ENCODE measurements around the gene ASF1B. TPM values are rescaled to one million over a fixed set of nuclear protein-coding genes. Genes with fewer than 3 reads are reported as not detected.

Gene ASF1B
- polyA plus RNA-seq, 4 donors = 3.1 to 26.2 (median 10.3) TPM

DNA sequence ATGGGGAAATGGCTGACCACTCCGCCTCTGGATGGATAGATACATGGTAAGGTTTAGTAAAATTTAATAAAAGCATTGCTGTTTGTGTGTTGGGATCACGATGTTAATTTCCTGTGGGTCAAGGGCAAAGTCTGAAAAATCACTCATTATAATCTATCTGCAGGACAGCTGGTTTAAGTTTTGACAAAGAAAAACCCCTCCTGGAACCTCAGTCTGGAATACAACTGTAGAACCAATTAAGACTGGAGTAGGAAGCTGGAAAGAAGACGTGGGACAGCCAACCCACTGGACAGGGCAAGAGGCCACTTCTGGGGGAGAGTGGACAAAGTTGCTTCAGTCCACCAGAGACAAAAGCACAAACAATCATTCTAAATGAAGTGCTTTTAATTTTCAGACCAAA, 17.2 kb downstream of the ASF1B start:
- no peak for FAIRE-seq
- DNase-seq = no peak
- Histone ChIP-seq H3K27me3 (ENCODE audit: control insufficient read depth in 3 of 3, insufficient read depth in 3 of 3, low read length in 3 of 3) (no peaks in the 10 kb centered on the region), H3K36me3 (ENCODE audit: control insufficient read depth in 3 of 3, insufficient read depth in 2 of 3, low read depth in 1 of 3, low read length in 3 of 3) (peaks cover 0 to 14% (median 0%) of the 10 kb centered on the region in 3 donors), H3K27ac (ENCODE audit: low read depth in 1 of 3, low read length in 2 of 3) (peak overlapping the region; percentile 98 to 99 (median 98)), H3K4me1 (ENCODE audit: control insufficient read depth in 3 of 3, insufficient read depth in 2 of 3, low read depth in 1 of 3, low read length in 2 of 3) (peaks cover 2 to 27% (median 13%) of the 10 kb centered on the region in 3 donors), H3K4me3 (ENCODE audit: low read depth in 1 of 3, low read length in 3 of 3) (peak overlapping the region in 1 of 3 donors; percentile 56), H3K9me3 (ENCODE audit: control insufficient read depth in 2 of 2, insufficient read depth in 1 of 2, low read depth in 1 of 2, low read length in 1 of 2) (no peaks in the 10 kb centered on the region)
- WGBS, 3 donors = 26 to 47% (median 40%) methylated on average over 3 of the region's 3 CpGs

DNA sequence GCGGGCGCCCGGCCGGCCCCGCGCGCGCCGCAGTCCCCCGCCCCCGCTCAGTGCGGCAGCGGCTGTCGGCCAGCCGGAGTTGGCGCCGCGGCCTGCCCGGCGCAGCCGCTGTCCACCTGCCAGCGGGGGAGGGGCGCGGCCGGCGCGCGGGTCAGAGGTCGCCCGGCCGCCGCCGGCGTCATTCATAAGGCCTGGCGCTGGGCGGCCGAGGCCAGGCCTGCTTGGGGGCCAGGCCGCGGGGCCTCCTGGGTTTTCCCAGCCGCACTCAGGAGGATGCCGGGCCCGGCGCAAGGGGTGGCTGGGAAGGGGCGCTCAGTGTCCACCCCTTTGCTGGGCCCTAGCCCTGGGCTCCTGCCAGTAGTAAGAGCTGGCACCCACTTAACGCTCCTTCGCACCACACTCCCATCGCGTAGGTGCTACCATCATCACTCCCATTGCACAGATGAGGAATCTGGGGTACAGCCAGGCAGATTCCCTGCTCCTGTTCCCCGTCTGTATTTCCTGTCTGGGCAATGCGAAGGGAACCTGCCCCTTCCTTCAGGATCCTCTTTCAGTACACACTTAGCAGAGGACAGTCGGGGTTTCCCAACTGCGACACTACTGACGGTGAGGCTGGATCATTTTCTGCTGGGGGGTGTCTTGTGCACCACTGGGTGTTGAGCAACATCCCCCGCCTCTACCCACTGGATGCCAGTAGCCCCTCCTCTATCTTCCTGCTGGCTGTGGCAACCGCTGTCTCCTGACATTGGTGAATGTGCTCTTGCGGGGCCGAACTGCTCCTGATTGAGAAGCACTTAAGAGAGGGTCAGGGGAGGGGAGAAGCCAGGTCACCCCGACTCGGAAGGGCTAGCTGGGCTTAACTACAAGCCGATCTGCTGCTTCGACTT, 18.0 kb downstream of the ASF1B start:
- H3K36me3 ChIP-seq (ENCODE audit: control insufficient read depth in 3 of 3, insufficient read depth in 2 of 3, low read depth in 1 of 3, low read length in 3 of 3) = peaks cover 0 to 11% (median 0%) of the 10 kb centered on the region in 3 donors
- 2 to 12% (median 3%) methylated on average over 24 to 61 of the region's 61 CpGs for WGBS, 3 donors
- no peaks in the 10 kb centered on the region for H3K9me3 ChIP-seq (ENCODE audit: control insufficient read depth in 2 of 2, insufficient read depth in 1 of 2, low read depth in 1 of 2, low read length in 1 of 2)
- no peak for FAIRE-seq
- DNase-seq = peak; percentile 51 to 72
- peak overlapping the region; percentile 39 to 57 (median 56) for H3K4me3 ChIP-seq (ENCODE audit: low read depth in 1 of 3, low read length in 3 of 3)
- peaks cover 2 to 30% (median 14%) of the 10 kb centered on the region in 3 donors for H3K4me1 ChIP-seq (ENCODE audit: control insufficient read depth in 3 of 3, insufficient read depth in 2 of 3, low read depth in 1 of 3, low read length in 2 of 3)
- H3K27me3 ChIP-seq (ENCODE audit: control insufficient read depth in 3 of 3, insufficient read depth in 3 of 3, low read length in 3 of 3) = no peaks in the 10 kb centered on the region
- peak overlapping the region; percentile 98 to 99 (median 98) for H3K27ac ChIP-seq (ENCODE audit: low read depth in 1 of 3, low read length in 2 of 3)

DNA sequence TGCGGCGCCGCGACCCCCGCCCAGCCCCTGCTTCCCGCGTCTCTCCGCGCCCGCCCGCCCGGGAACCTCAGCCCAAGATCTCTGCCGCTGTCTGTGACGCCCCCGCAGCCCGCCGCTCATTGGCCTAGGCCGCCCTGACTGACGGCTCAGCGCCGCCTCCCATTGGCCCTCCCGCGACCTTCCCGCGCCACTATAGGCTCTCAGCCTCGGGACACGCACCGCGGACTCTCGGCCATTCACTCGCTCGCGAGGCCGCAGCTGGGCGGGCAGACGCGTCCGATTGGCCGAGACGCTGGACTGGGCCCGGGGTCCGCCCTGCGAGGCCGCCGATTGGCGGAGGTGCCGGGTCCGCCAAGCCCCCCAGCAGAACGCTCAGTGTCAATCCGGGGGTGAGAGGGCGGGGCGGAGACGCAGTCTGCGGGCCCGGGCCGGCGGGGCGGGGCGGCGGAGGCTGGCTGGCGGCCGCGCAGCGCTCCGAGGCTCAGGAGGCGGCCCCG, 18.7 kb downstream of the ASF1B start, which contains the start of gene PRKACA:
PRKACA (minus strand) TSS at position 95 of the 497 bp plus-strand sequence. CDS start 215 bp downstream, outside the sequence.
- DNase-seq (peak; percentile 99), FAIRE-seq (no peak)
- Histone ChIP-seq H3K36me3 (ENCODE audit: control insufficient read depth in 3 of 3, insufficient read depth in 2 of 3, low read depth in 1 of 3, low read length in 3 of 3) (peaks cover 0 to 16% (median 0%) of the 10 kb centered on the region in 3 donors), H3K4me3 (ENCODE audit: low read depth in 1 of 3, low read length in 3 of 3) (peak within 1 kb of the TSS; percentile 87 to 93 (median 92)), H3K27ac (ENCODE audit: low read depth in 1 of 3, low read length in 2 of 3) (peak within 1 kb of the TSS; percentile 98 to 99 (median 98)), H3K4me1 (ENCODE audit: control insufficient read depth in 3 of 3, insufficient read depth in 2 of 3, low read depth in 1 of 3, low read length in 2 of 3) (peaks cover 2 to 36% (median 19%) of the 10 kb centered on the region in 3 donors), H3K27me3 (ENCODE audit: control insufficient read depth in 3 of 3, insufficient read depth in 3 of 3, low read length in 3 of 3) (no peaks in the 10 kb centered on the region), H3K9me3 (ENCODE audit: control insufficient read depth in 2 of 2, insufficient read depth in 1 of 2, low read depth in 1 of 2, low read length in 1 of 2) (no peaks in the 10 kb centered on the region)
- WGBS, 3 donors = 0% methylated on average over 34 to 67 of the region's 67 CpGs

DNA sequence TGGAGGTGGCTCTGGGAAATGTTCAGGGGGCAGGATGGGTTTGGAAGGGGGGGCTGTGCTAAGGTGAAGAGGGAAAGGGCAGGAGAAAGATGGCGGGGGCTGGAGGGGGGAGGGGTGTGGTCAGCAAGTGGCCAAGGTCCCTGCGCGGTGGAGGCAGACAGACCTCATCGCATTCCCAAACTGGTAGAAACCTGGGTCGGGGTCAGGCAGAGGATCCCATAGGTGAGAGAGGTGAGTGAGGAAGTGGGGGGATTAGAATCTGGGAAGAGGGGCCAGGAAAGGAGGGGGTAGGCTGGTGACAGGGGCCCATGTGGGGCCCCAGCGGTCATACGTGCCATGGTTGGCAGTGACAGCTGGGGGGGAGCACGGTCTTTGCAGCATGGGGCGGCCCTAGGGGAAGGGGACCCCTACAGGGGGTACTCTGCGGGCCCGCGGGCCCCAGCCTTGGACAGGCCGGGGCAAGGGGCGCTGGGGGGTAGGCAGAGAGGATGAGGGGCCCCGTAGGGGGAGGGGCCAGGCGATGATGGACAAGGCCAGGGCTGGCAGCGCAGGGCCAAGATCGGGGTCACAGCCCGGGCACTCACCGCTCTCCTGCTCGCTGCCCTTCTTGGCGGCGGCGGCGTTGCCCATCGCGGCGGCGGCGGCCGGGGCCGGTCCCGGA, 19.3 kb downstream of the ASF1B start:
- peak overlapping the region in 2 of 3 donors; percentile 46 to 51 for H3K27ac ChIP-seq (ENCODE audit: low read depth in 1 of 3, low read length in 2 of 3)
- DNase-seq = peak in 1 of 2 donors; percentile 61
- H3K27me3 ChIP-seq (ENCODE audit: control insufficient read depth in 3 of 3, insufficient read depth in 3 of 3, low read length in 3 of 3) = no peaks in the 10 kb centered on the region
- WGBS, 3 donors = 0 to 1% (median 1%) methylated on average over 17 to 33 of the region's 33 CpGs
- FAIRE-seq = no peak
- peak overlapping the region; percentile 87 to 93 (median 92) for H3K4me3 ChIP-seq (ENCODE audit: low read depth in 1 of 3, low read length in 3 of 3)
- H3K9me3 ChIP-seq (ENCODE audit: control insufficient read depth in 2 of 2, insufficient read depth in 1 of 2, low read depth in 1 of 2, low read length in 1 of 2) = no peaks in the 10 kb centered on the region
- peaks cover 2 to 39% (median 19%) of the 10 kb centered on the region in 3 donors for H3K4me1 ChIP-seq (ENCODE audit: control insufficient read depth in 3 of 3, insufficient read depth in 2 of 3, low read depth in 1 of 3, low read length in 2 of 3)
- H3K36me3 ChIP-seq (ENCODE audit: control insufficient read depth in 3 of 3, insufficient read depth in 2 of 3, low read depth in 1 of 3, low read length in 3 of 3) = peaks cover 0 to 21% (median 0%) of the 10 kb centered on the region in 3 donors

DNA sequence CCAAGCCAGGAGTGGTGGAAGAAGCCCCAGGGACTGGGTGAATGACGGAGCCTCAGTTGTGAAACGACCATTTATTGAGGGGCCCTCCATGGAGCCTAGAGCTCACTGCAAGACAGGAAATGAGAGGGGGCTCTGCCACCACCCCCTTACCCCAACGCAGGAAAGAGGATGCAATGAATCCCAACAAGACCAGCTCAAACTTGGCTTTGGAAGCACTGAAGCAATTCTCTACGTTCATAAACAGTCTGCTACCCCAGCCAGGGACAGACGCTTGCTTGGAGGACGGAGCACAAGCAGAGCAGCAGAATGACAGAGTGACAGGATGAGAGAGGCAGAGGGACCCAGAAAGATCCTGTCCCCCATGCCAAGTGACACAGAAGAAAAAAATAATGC, 19.9 kb downstream of the ASF1B start:
- H3K27ac ChIP-seq (ENCODE audit: low read depth in 1 of 3, low read length in 2 of 3) = peak overlapping the region in 1 of 3 donors; percentile 36
- H3K36me3 ChIP-seq (ENCODE audit: control insufficient read depth in 3 of 3, insufficient read depth in 2 of 3, low read depth in 1 of 3, low read length in 3 of 3) = peaks cover 0 to 26% (median 0%) of the 10 kb centered on the region in 3 donors
- FAIRE-seq (no peak), DNase-seq (no peak)
- H3K4me3 ChIP-seq (ENCODE audit: low read depth in 1 of 3, low read length in 3 of 3) = peak overlapping the region; percentile 87 to 93 (median 92)
- no peaks in the 10 kb centered on the region for H3K27me3 ChIP-seq (ENCODE audit: control insufficient read depth in 3 of 3, insufficient read depth in 3 of 3, low read length in 3 of 3)
- peaks cover 2 to 39% (median 20%) of the 10 kb centered on the region in 3 donors for H3K4me1 ChIP-seq (ENCODE audit: control insufficient read depth in 3 of 3, insufficient read depth in 2 of 3, low read depth in 1 of 3, low read length in 2 of 3)
- WGBS, 3 donors = 16 to 18% (median 16%) methylated on average over 6 of the region's 6 CpGs
- H3K9me3 ChIP-seq (ENCODE audit: control insufficient read depth in 2 of 2, insufficient read depth in 1 of 2, low read depth in 1 of 2, low read length in 1 of 2) = no peaks in the 10 kb centered on the region

DNA sequence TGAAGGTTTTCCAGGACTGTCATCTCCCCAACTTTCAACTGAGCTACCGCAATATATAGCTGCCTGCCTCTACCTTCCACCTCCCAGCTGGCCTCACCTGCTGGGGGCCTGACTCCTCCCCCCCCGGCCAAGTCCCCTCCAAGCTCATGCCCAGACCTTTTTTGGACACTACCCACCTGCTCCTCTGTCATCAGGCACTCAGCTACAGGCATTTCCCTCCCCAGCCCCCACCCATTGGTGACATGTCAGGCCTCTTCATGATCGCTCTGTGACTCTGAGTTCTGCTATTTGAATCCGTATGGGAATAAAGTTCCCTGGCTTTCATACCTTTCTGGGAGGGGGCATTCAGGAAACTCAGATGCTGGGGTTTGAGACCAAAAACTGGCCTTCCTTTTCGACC, 20.6 kb downstream of the ASF1B start:
- Histone ChIP-seq H3K4me1 (ENCODE audit: control insufficient read depth in 3 of 3, insufficient read depth in 2 of 3, low read depth in 1 of 3, low read length in 2 of 3) (peaks cover 2 to 39% (median 20%) of the 10 kb centered on the region in 3 donors), H3K36me3 (ENCODE audit: control insufficient read depth in 3 of 3, insufficient read depth in 2 of 3, low read depth in 1 of 3, low read length in 3 of 3) (peaks cover 0 to 26% (median 0%) of the 10 kb centered on the region in 3 donors), H3K9me3 (ENCODE audit: control insufficient read depth in 2 of 2, insufficient read depth in 1 of 2, low read depth in 1 of 2, low read length in 1 of 2) (no peaks in the 10 kb centered on the region), H3K4me3 (ENCODE audit: low read depth in 1 of 3, low read length in 3 of 3) (no peak overlapping the region), H3K27ac (ENCODE audit: low read depth in 1 of 3, low read length in 2 of 3) (no peak overlapping the region), H3K27me3 (ENCODE audit: control insufficient read depth in 3 of 3, insufficient read depth in 3 of 3, low read length in 3 of 3) (no peaks in the 10 kb centered on the region)
- DNase-seq = no peak
- FAIRE-seq = no peak
- 83 to 86% (median 85%) methylated on average over 5 of the region's 5 CpGs for WGBS, 3 donors

DNA sequence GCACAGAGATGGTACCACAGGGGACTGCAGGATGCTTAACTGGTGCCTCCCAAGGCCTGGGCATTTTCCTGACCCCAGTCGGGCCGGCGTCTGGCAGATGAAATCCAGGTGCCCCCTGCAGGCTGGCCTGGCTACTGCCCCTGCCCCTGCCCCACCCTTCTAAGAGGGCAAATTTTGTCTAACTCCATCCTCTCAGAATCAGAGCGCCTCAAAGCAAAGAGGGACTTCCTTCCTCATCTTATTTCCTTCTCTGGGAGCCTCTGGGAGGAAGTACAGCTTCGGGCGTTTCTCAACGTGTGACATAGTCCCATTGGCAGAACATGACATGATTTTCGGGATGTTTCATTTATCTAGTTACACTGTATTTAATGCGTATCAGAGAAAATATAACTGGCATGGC, 21.5 kb downstream of the ASF1B start:
- peaks cover 0 to 19% (median 0%) of the 10 kb centered on the region in 3 donors for H3K36me3 ChIP-seq (ENCODE audit: control insufficient read depth in 3 of 3, insufficient read depth in 2 of 3, low read depth in 1 of 3, low read length in 3 of 3)
- 33 to 43% (median 35%) methylated on average over 9 of the region's 9 CpGs for WGBS, 3 donors
- H3K4me1 ChIP-seq (ENCODE audit: control insufficient read depth in 3 of 3, insufficient read depth in 2 of 3, low read depth in 1 of 3, low read length in 2 of 3) = peaks cover 2 to 38% (median 20%) of the 10 kb centered on the region in 3 donors
- H3K27me3 ChIP-seq (ENCODE audit: control insufficient read depth in 3 of 3, insufficient read depth in 3 of 3, low read length in 3 of 3) = no peaks in the 10 kb centered on the region
- peak in 1 of 2 donors; percentile 41 for DNase-seq
- H3K4me3 ChIP-seq (ENCODE audit: low read depth in 1 of 3, low read length in 3 of 3) = no peak overlapping the region
- H3K27ac ChIP-seq (ENCODE audit: low read depth in 1 of 3, low read length in 2 of 3) = peak overlapping the region in 1 of 3 donors; percentile 31
- no peaks in the 10 kb centered on the region for H3K9me3 ChIP-seq (ENCODE audit: control insufficient read depth in 2 of 2, insufficient read depth in 1 of 2, low read depth in 1 of 2, low read length in 1 of 2)
- FAIRE-seq = no peak

DNA sequence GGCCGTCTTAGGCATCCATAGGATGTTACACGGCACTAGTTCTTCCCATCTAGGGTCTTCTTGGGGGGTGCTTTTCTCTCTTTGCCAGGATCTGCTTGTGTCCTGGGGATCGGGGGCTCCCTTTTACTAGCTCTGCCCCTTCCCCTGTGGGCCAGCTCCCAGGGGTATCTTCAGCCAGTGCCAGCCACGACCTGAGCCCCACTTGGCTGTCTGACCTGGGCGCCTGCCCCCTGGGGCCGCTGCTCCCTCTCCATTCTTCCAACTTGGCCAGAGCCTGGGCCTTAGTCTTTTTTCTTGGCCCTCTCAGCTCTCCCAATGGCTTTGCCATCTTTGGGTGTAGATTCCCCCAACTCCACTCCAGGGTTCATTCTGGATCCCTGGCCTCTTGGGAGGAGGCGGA, 21.9 kb downstream of the ASF1B start:
- 89 to 93% (median 92%) methylated on average over 7 of the region's 7 CpGs for WGBS, 3 donors
- no peaks in the 10 kb centered on the region for H3K27me3 ChIP-seq (ENCODE audit: control insufficient read depth in 3 of 3, insufficient read depth in 3 of 3, low read length in 3 of 3)
- no peaks in the 10 kb centered on the region for H3K9me3 ChIP-seq (ENCODE audit: control insufficient read depth in 2 of 2, insufficient read depth in 1 of 2, low read depth in 1 of 2, low read length in 1 of 2)
- FAIRE-seq (no peak), DNase-seq (no peak)
- peaks cover 2 to 34% (median 20%) of the 10 kb centered on the region in 3 donors for H3K4me1 ChIP-seq (ENCODE audit: control insufficient read depth in 3 of 3, insufficient read depth in 2 of 3, low read depth in 1 of 3, low read length in 2 of 3)
- peak overlapping the region in 1 of 3 donors; percentile 31 for H3K27ac ChIP-seq (ENCODE audit: low read depth in 1 of 3, low read length in 2 of 3)
- H3K4me3 ChIP-seq (ENCODE audit: low read depth in 1 of 3, low read length in 3 of 3) = no peak overlapping the region
- H3K36me3 ChIP-seq (ENCODE audit: control insufficient read depth in 3 of 3, insufficient read depth in 2 of 3, low read depth in 1 of 3, low read length in 3 of 3) = peaks cover 0 to 19% (median 0%) of the 10 kb centered on the region in 3 donors

Measured in small intestine (tissue), 7 donors.